K562 (cell line): Measurements from ENCODE around the gene CSF1. TPM values are rescaled to one million over a fixed set of nuclear protein-coding genes. Genes with fewer than 3 reads are reported as not detected.
A peak's percentile ranks its signal among the peaks of the same experiment; 100 is the strongest.

Experiments
- BRD4 ChIP-seq: fragments of 200-600 bp; sonication (generic); IDR thresholded peaks from 2 replicates; pipeline ENCODE4 v1.6.1; 2017; ENCODE audit warnings: inconsistent platforms
- FOXK1 ChIP-seq: sonication (generic); formaldehyde crosslinking; IDR thresholded peaks from 2 replicates; pipeline ENCODE4 v1.8.0; 2022; ENCODE audit warnings: missing genetic modification reagents, mild to moderate bottlenecking, borderline replicate concordance
- NFIC ChIP-seq: fragments of 450-650 bp; IDR thresholded peaks from 2 replicates; pipeline ENCODE4 v1.6.1; 2017; ENCODE audit warnings: mild to moderate bottlenecking, inconsistent platforms
- NRF1 ChIP-seq, 2 experiments: fragments of 450-650 bp; IDR thresholded peaks in 1 of 2; conservative IDR thresholded peaks in 1 of 2; 2 replicates each; pipeline ENCODE4 v1.6.1; 2014; ENCODE audit warnings: mild to moderate bottlenecking in 2 of 2
- SMAD3 ChIP-seq: fragments of 450-650 bp; formaldehyde crosslinking; conservative IDR thresholded peaks from 2 replicates; pipeline ENCODE4 v1.4.0; 2020; ENCODE audit warnings: mild to moderate bottlenecking
- TAF15 ChIP-seq: fragments of 200-400 bp; formaldehyde crosslinking; IDR thresholded peaks from 2 replicates; pipeline ENCODE4 v1.6.1; 2017; ENCODE audit warnings: mild to moderate bottlenecking, low read depth, low read length, moderate library complexity
- ZBTB17 ChIP-seq: fragments of 450-650 bp; formaldehyde crosslinking; IDR thresholded peaks from 2 replicates; pipeline ENCODE4 v1.4.0; 2020; ENCODE audit warnings: mild to moderate bottlenecking
- ZNF121 ChIP-seq: sonication (generic); formaldehyde crosslinking; conservative IDR thresholded peaks from 2 replicates; pipeline ENCODE4 v1.8.0; 2022; ENCODE audit warnings: missing genetic modification reagents
- ZNF140 ChIP-seq: fragments of 250-450 bp; sonication (Bioruptor Pico); IDR thresholded peaks from 2 replicates; pipeline ENCODE4 v1.8.0; 2021; ENCODE audit warnings: moderate library complexity, mild to moderate bottlenecking, inconsistent platforms
- ZNF583 ChIP-seq: fragments of 250-450 bp; sonication (Bioruptor Pico); IDR thresholded peaks from 2 replicates; pipeline ENCODE4 v1.4.0; 2020
- polyA plus RNA-seq, 8 experiments: library from polyadenylated mRNA; depleted of rRNA in 4 of 8; stranded (reverse) in 5 of 8; unstranded in 3 of 8; fragments of >200 nt; fragmentation: Nextera tagmentation in 2 of 8; fragmentation: Illumina TruSeq in 1 of 8; extraction: Ambion mirVana in 2 of 8; extraction: Trizol in 1 of 8; gene quantifications; 2 replicates each; pipeline versions ENCODE4 v1.2.1 to v1.2.3, GENCODE V29; 2011 to 2014; ENCODE audit warnings: inconsistent platforms in 1 of 8, missing spikeins in 1 of 8
- total RNA-seq, 7 experiments: library from RNA; depleted of rRNA in 6 of 7; stranded (reverse); fragments of >200 nt in 6 of 7; fragmentation: Illumina TruSeq in 2 of 7; extraction: Trizol in 2 of 7; gene quantifications; 2 replicates each; pipeline versions ENCODE4 v1.2.1 to v1.2.3, GENCODE V29; 2011 to 2021; ENCODE audit warnings: low replicate concordance in 1 of 7
- TF ChIP-seq, protein P1 (sequence below), 2 experiments: fragments of 450-650 bp in 1 of 2; sonication (generic) in 1 of 2; formaldehyde crosslinking in 1 of 2; IDR thresholded peaks; 2 replicates each; pipeline versions ENCODE4 v1.7.1 to v1.9.0; 2016 to 2022; ENCODE audit warnings: inconsistent platforms in 1 of 2, mild to moderate bottlenecking in 1 of 2, missing genetic modification reagents in 1 of 2
- TF ChIP-seq, protein P2 (sequence below), 2 experiments: fragments of 200-800 bp in 1 of 2; sonication (Bioruptor generic) in 1 of 2; sonication (generic) in 1 of 2; formaldehyde crosslinking in 1 of 2; IDR thresholded peaks in 1 of 2; conservative IDR thresholded peaks in 1 of 2; 2 replicates each; pipeline versions ENCODE4 v1.5.0 to v1.6.1; 2016 to 2020; ENCODE audit warnings: missing compliant biosample characterization in 1 of 2, missing genetic modification characterization in 1 of 2, missing genetic modification reagents in 1 of 2
- TF ChIP-seq, protein P3 (sequence below): sonication (generic); formaldehyde crosslinking; IDR thresholded peaks from 2 replicates; pipeline ENCODE4 v1.8.1; 2023; ENCODE audit warnings: mild to moderate bottlenecking, missing genetic modification reagents

CSF1 gene
- total and polyA plus RNA-seq, 9 of the 15 experiments (the other 6 are each of a cell fraction or from before 2014, with no cell fraction given), result 0.18 to 11.8 (median 2.8) TPM

DNA sequence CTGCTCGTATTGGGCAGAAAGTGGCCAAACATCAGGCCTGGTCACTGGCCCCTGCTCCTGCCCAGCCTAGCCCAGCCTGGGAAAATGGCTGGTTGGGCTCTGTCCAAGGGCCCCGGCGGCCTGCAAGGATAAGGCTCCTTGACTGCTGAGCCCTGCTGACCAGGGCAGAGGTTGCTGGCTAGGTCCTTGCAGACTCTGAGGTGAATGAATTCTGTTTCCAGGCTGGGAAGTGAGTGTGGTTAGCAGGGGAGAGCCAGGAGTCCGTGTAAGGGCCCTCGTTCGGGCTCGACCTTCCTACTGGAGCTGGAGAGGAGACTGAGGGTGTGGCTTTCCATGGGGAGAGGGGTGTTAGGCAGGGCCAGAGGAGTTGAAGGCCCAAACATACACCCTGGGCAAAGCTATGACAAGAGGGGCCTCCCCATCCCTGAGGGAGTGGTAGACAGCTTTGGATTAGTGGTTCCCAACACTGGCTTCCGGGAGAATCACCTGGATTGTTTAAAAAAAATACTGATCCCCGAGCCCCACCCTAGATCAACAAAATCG lies 20.6 kb downstream of the CSF1 start (continued):
- TF ChIP-seq SMAD3 (0 out of 2 replicates have a peak, but pooled peaks have one; percentile 25), ZBTB17 (CRISPR knock-in tag) (peak; percentile 52; the same call in 1 of the 2 replicates), BRD4 (peak; percentile 74; the same call in 1 of the 2 replicates), NRF1 (conservative IDR thresholded peaks at IDR 0.05 in 1 of 2, IDR thresholded peaks at IDR 0.05 in 1 of 2) (peak; percentile 44 to 58), ZNF583 (CRISPR knock-in tag) (peak; percentile 72; the same call in 1 of the 2 replicates), ZNF121 (CRISPR knock-in tag) (0 out of 2 replicates have a peak, but pooled peaks have one; percentile 7), ZNF140 (CRISPR knock-in tag) (0 out of 2 replicates have a peak, but pooled peaks have one; percentile 36), FOXK1 (CRISPR knock-in tag) (no peak), NFIC (peak; percentile 54), TAF15 (no peak)
- TF ChIP-seq, protein P1, sequence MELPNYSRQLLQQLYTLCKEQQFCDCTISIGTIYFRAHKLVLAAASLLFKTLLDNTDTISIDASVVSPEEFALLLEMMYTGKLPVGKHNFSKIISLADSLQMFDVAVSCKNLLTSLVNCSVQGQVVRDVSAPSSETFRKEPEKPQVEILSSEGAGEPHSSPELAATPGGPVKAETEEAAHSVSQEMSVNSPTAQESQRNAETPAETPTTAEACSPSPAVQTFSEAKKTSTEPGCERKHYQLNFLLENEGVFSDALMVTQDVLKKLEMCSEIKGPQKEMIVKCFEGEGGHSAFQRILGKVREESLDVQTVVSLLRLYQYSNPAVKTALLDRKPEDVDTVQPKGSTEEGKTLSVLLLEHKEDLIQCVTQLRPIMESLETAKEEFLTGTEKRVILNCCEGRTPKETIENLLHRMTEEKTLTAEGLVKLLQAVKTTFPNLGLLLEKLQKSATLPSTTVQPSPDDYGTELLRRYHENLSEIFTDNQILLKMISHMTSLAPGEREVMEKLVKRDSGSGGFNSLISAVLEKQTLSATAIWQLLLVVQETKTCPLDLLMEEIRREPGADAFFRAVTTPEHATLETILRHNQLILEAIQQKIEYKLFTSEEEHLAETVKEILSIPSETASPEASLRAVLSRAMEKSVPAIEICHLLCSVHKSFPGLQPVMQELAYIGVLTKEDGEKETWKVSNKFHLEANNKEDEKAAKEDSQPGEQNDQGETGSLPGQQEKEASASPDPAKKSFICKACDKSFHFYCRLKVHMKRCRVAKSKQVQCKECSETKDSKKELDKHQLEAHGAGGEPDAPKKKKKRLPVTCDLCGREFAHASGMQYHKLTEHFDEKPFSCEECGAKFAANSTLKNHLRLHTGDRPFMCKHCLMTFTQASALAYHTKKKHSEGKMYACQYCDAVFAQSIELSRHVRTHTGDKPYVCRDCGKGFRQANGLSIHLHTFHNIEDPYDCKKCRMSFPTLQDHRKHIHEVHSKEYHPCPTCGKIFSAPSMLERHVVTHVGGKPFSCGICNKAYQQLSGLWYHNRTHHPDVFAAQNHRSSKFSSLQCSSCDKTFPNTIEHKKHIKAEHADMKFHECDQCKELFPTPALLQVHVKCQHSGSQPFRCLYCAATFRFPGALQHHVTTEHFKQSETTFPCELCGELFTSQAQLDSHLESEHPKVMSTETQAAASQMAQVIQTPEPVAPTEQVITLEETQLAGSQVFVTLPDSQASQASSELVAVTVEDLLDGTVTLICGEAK (IDR thresholded peaks at IDR 0.05), result no peak
- TF ChIP-seq, protein P1 (CRISPR knock-in tag; IDR thresholded peaks at IDR 0.05), result no peak
- TF ChIP-seq, protein P2, sequence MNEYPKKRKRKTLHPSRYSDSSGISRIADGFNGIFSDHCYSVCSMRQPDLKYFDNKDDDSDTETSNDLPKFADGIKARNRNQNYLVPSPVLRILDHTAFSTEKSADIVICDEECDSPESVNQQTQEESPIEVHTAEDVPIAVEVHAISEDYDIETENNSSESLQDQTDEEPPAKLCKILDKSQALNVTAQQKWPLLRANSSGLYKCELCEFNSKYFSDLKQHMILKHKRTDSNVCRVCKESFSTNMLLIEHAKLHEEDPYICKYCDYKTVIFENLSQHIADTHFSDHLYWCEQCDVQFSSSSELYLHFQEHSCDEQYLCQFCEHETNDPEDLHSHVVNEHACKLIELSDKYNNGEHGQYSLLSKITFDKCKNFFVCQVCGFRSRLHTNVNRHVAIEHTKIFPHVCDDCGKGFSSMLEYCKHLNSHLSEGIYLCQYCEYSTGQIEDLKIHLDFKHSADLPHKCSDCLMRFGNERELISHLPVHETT (CRISPR knock-in tag; conservative IDR thresholded peaks at IDR 0.05 in 1 of 2, IDR thresholded peaks at IDR 0.05 in 1 of 2), result peak in 1 of 2 experiments; percentile 50; a peak in 2 of 4 replicates
- TF ChIP-seq, protein P3, sequence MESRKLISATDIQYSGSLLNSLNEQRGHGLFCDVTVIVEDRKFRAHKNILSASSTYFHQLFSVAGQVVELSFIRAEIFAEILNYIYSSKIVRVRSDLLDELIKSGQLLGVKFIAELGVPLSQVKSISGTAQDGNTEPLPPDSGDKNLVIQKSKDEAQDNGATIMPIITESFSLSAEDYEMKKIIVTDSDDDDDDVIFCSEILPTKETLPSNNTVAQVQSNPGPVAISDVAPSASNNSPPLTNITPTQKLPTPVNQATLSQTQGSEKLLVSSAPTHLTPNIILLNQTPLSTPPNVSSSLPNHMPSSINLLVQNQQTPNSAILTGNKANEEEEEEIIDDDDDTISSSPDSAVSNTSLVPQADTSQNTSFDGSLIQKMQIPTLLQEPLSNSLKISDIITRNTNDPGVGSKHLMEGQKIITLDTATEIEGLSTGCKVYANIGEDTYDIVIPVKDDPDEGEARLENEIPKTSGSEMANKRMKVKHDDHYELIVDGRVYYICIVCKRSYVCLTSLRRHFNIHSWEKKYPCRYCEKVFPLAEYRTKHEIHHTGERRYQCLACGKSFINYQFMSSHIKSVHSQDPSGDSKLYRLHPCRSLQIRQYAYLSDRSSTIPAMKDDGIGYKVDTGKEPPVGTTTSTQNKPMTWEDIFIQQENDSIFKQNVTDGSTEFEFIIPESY (CRISPR knock-in tag), result 0 out of 2 replicates have a peak, but pooled peaks have one; percentile 14
